Stimulated activated CD4-positive, alpha-beta T cell treated with anti-CD3 and anti-CD28 coated beads, Interleukin-4, amount 100 ng/mL, for 1 hour (primary cell): ENCODE results near the gene HMX3.

Experiments used
- DNase-seq: peaks from one replicate; pipeline ENCODE4 v3.0.0-alpha.2; 2020

HMX3 gene

GRCh38 chr10:123180101-123181090 lies 44.6 kb downstream of the HMX3 start:
- no peak for DNase-seq

- no peak for DNase-seq
These were observed 48.0 kb downstream of the HMX3 start for GRCh38 chr10:123183724-123184123.

- DNase-seq: no peak
These were observed 52.0 kb downstream of the HMX3 start for GRCh38 chr10:123187781-123188180.
